CD8-positive, alpha-beta memory T cell (primary cell): ENCODE measurements around the gene CASK. TPM values are rescaled to one million over a fixed set of nuclear protein-coding genes. Genes with fewer than 3 reads are reported as not detected.
A peak's percentile ranks its signal among the peaks of the same experiment; 100 is the strongest.

Experiments
- CTCF ChIA-PET: fragments of 350-600 bp; sonication (Branson Sonifier 250); formaldehyde crosslinking; loops from one replicate; lab custom pipeline; 2021; ENCODE audit warnings: antibody characterized with exemption; lab: Charles Lee
- POLR2A ChIA-PET: fragments of 350-600 bp; sonication (Branson Sonifier 250); formaldehyde crosslinking; loops from one replicate; lab custom pipeline; 2021; ENCODE audit warnings: antibody characterized with exemption; lab: Charles Lee
- DNase-seq, 5 donors: peaks; one replicate each; pipeline versions ENCODE4 v3.0.0 to v3.0.0-alpha.2; 2020 to 2022; ENCODE audit warnings: mixed read lengths in 1 of 5
- H3K27ac ChIP-seq: one replicate; pipeline ENCODE4 v1.7.0; 2013; ENCODE audit warnings: low read depth, mild to moderate bottlenecking, low read length, moderate library complexity
- H3K27me3 ChIP-seq: 2 replicates; pipeline ENCODE4 v1.7.0; 2013; ENCODE audit warnings: low read length, mild to moderate bottlenecking; ENCODE audit not compliant: insufficient read depth, poor library complexity, severe bottlenecking
- H3K36me3 ChIP-seq: 2 replicates; pipeline ENCODE4 v1.7.0; 2013; ENCODE audit warnings: mild to moderate bottlenecking, low read length, moderate library complexity; ENCODE audit not compliant: insufficient read depth
- H3K4me1 ChIP-seq: 2 replicates; pipeline ENCODE4 v1.7.0; 2013; ENCODE audit warnings: mild to moderate bottlenecking, low read length, moderate library complexity; ENCODE audit not compliant: insufficient read depth
- H3K4me3 ChIP-seq: 2 replicates; pipeline ENCODE4 v1.7.0; 2013; ENCODE audit warnings: mild to moderate bottlenecking, low read length
- H3K9me3 ChIP-seq: 2 replicates; pipeline ENCODE4 v1.7.0; 2013; ENCODE audit warnings: mild to moderate bottlenecking, low read length
- H3K27ac Mint-ChIP-seq, 8 donors: one replicate each; pipeline ENCODE4 v1.8.0; 2020 to 2021; ENCODE audit warnings: mixed read lengths in 8 of 8, mild to moderate bottlenecking in 6 of 8, inconsistent platforms in 3 of 8, moderate library complexity in 3 of 8
- H3K27me3 Mint-ChIP-seq, 2 donors: one replicate each; pipeline ENCODE4 v1.8.0; 2020 to 2021; ENCODE audit warnings: mixed read lengths in 2 of 2, mild to moderate bottlenecking in 1 of 2, moderate library complexity in 1 of 2
- H3K36me3 Mint-ChIP-seq, 3 donors: one replicate each; pipeline ENCODE4 v1.8.0; 2020 to 2021; ENCODE audit warnings: mixed read lengths in 3 of 3, inconsistent platforms in 1 of 3, mild to moderate bottlenecking in 1 of 3
- H3K4me1 Mint-ChIP-seq, 3 donors: one replicate each; pipeline ENCODE4 v1.8.0; 2020 to 2021; ENCODE audit warnings: mixed read lengths in 3 of 3, inconsistent platforms in 1 of 3, mild to moderate bottlenecking in 1 of 3
- H3K4me3 Mint-ChIP-seq, 7 donors: one replicate each; pipeline ENCODE4 v1.8.0; 2020 to 2021; ENCODE audit warnings: mixed read lengths in 7 of 7, mild to moderate bottlenecking in 6 of 7, moderate library complexity in 4 of 7, inconsistent platforms in 2 of 7
- H3K9me3 Mint-ChIP-seq, 5 donors: one replicate each; pipeline ENCODE4 v1.8.0; 2020 to 2022; ENCODE audit warnings: mixed read lengths in 5 of 5, mild to moderate bottlenecking in 3 of 5, moderate library complexity in 2 of 5, inconsistent platforms in 1 of 5
- polyA plus RNA-seq: library from polyadenylated mRNA; unstranded; fragments of 300-500 nt; fragmentation: Illumina TruSeq; gene quantifications from one replicate; pipeline ENCODE4 v1.2.3, GENCODE V29; 2021
- total RNA-seq, 2 experiments: library from RNA; stranded (reverse); gene quantifications; one replicate each; pipeline ENCODE4 v1.2.3, GENCODE V29; 2021

Gene CASK
- total and polyA plus RNA-seq, 3 experiments from 2014 or later: 20.2 to 32.5 (median 28.4) TPM

- Histone ChIP-seq H3K9me3 (no peaks in the 10 kb centered on the region), H3K27ac (no peak overlapping the region), H3K4me1 (no peaks in the 10 kb centered on the region), H3K27me3 (no peaks in the 10 kb centered on the region), H3K36me3 (no peaks in the 10 kb centered on the region), H3K4me3 (no peak overlapping the region)
- CTCF ChIA-PET: no interaction called here
- no peak for DNase-seq
- POLR2A ChIA-PET: no interaction called here
- H3K27ac Mint-ChIP-seq: no peak overlapping the region
- peaks cover 4 to 9% (median 6%) of the 10 kb centered on the region in 3 donors for H3K4me1 Mint-ChIP-seq
- peaks cover 0 to 1% of the 10 kb centered on the region in 2 donors for H3K27me3 Mint-ChIP-seq
- H3K36me3 Mint-ChIP-seq: peaks cover 0 to 11% (median 0%) of the 10 kb centered on the region in 3 donors
- H3K4me3 Mint-ChIP-seq: no peak overlapping the region
- no peaks in the 10 kb centered on the region for H3K9me3 Mint-ChIP-seq
Observed at GRCh38 chrX:41750716-41751115, 172.6 kb downstream of the CASK start.

GRCh38 chrX:41739871-41740270 lies 183.5 kb downstream of the CASK start:
- Mint-ChIP-seq H3K27ac (peak overlapping the region in 2 of 8 donors; percentile 39 to 69), H3K9me3 (no peaks in the 10 kb centered on the region), H3K4me3 (no peak overlapping the region), H3K36me3 (peaks cover 0 to 25% (median 4%) of the 10 kb centered on the region in 3 donors), H3K4me1 (peaks cover 13 to 35% (median 21%) of the 10 kb centered on the region in 3 donors), H3K27me3 (peaks cover 0 to 5% of the 10 kb centered on the region in 2 donors)
- DNase-seq: no peak
- CTCF ChIA-PET: no interaction called here
- POLR2A ChIA-PET: no interaction called here
- Histone ChIP-seq H3K36me3 (no peaks in the 10 kb centered on the region), H3K9me3 (no peaks in the 10 kb centered on the region), H3K4me3 (no peak overlapping the region), H3K4me1 (no peaks in the 10 kb centered on the region), H3K27ac (no peak overlapping the region), H3K27me3 (no peaks in the 10 kb centered on the region)

GRCh38 chrX:41737065-41737464 lies 186.3 kb downstream of the CASK start:
- no peaks in the 10 kb centered on the region for H3K27me3 ChIP-seq
- Mint-ChIP-seq H3K4me1 (peaks cover 25 to 37% (median 30%) of the 10 kb centered on the region in 3 donors), H3K4me3 (no peak overlapping the region), H3K27me3 (peaks cover 0 to 7% of the 10 kb centered on the region in 2 donors), H3K27ac (peak overlapping the region in 6 of 8 donors; percentile 3 to 74 (median 10)), H3K9me3 (no peaks in the 10 kb centered on the region), H3K36me3 (peaks cover 0 to 9% (median 0%) of the 10 kb centered on the region in 3 donors)
- no peak overlapping the region for H3K27ac ChIP-seq
- no peaks in the 10 kb centered on the region for H3K9me3 ChIP-seq
- no peak overlapping the region for H3K4me3 ChIP-seq
- H3K4me1 ChIP-seq: peaks cover 5% of the 10 kb centered on the region
- peak in 4 of 5 donors; percentile 0 to 51 (median 20) for DNase-seq
- no peaks in the 10 kb centered on the region for H3K36me3 ChIP-seq
- ChIA-PET POLR2A (no interaction called here), CTCF (no interaction called here)

- POLR2A ChIA-PET: no interaction called here
- CTCF ChIA-PET: no interaction called here
Observed at GRCh38 chrX:41734530-41734929, 188.8 kb downstream of the CASK start.

GRCh38 chrX:41733939-41734338 lies 189.4 kb downstream of the CASK start:
- ChIA-PET POLR2A (no interaction called here), CTCF (no interaction called here)
- peaks cover 5% of the 10 kb centered on the region for H3K4me1 ChIP-seq
- Mint-ChIP-seq H3K4me1 (peaks cover 28 to 40% (median 35%) of the 10 kb centered on the region in 3 donors), H3K27ac (peak overlapping the region in 4 of 8 donors; percentile 47 to 76 (median 63)), H3K36me3 (peaks cover 0 to 10% (median 0%) of the 10 kb centered on the region in 3 donors), H3K9me3 (no peaks in the 10 kb centered on the region), H3K4me3 (peak overlapping the region in 3 of 7 donors; percentile 4 to 17 (median 13)), H3K27me3 (peaks cover 0 to 6% of the 10 kb centered on the region in 2 donors)
- DNase-seq: peak in 1 of 5 donors; percentile 1
- no peaks in the 10 kb centered on the region for H3K9me3 ChIP-seq
- no peak overlapping the region for H3K4me3 ChIP-seq
- H3K36me3 ChIP-seq: no peaks in the 10 kb centered on the region
- no peak overlapping the region for H3K27ac ChIP-seq
- no peaks in the 10 kb centered on the region for H3K27me3 ChIP-seq

More at GRCh38 chrX:41734530-41734929, 188.8 kb downstream of the CASK start:
- H3K36me3 Mint-ChIP-seq: peaks cover 0 to 10% (median 0%) of the 10 kb centered on the region in 3 donors
- Histone ChIP-seq H3K27ac (no peak overlapping the region), H3K4me1 (peaks cover 5% of the 10 kb centered on the region), H3K4me3 (no peak overlapping the region), H3K9me3 (no peaks in the 10 kb centered on the region), H3K36me3 (no peaks in the 10 kb centered on the region), H3K27me3 (no peaks in the 10 kb centered on the region)
- peak overlapping the region in 4 of 8 donors; percentile 47 to 76 (median 63) for H3K27ac Mint-ChIP-seq
- peak overlapping the region in 1 of 7 donors; percentile 17 for H3K4me3 Mint-ChIP-seq
- peak in 1 of 5 donors; percentile 7 for DNase-seq
- H3K27me3 Mint-ChIP-seq: peaks cover 0 to 6% of the 10 kb centered on the region in 2 donors
- H3K9me3 Mint-ChIP-seq: no peaks in the 10 kb centered on the region
- peaks cover 28 to 40% (median 35%) of the 10 kb centered on the region in 3 donors for H3K4me1 Mint-ChIP-seq

GRCh38 chrX:41732260-41732659 lies 191.1 kb downstream of the CASK start:
- Histone ChIP-seq H3K27ac (no peak overlapping the region), H3K27me3 (no peaks in the 10 kb centered on the region), H3K4me1 (peaks cover 5% of the 10 kb centered on the region), H3K9me3 (no peaks in the 10 kb centered on the region), H3K36me3 (no peaks in the 10 kb centered on the region), H3K4me3 (no peak overlapping the region)
- ChIA-PET POLR2A (no interaction called here), CTCF (interaction anchor here (1.1 kb wide), 1 partner anchor 20 kb away, joined by 3 read pairs; no protein-coding TSS in a partner anchor)
- no peak for DNase-seq
- Mint-ChIP-seq H3K4me1 (peaks cover 26 to 39% (median 33%) of the 10 kb centered on the region in 3 donors), H3K36me3 (peaks cover 0 to 10% (median 1%) of the 10 kb centered on the region in 3 donors), H3K27ac (peak overlapping the region in 1 of 8 donors; percentile 14), H3K9me3 (no peaks in the 10 kb centered on the region), H3K4me3 (no peak overlapping the region), H3K27me3 (peaks cover 0 to 6% of the 10 kb centered on the region in 2 donors)

GRCh38 chrX:41730081-41730480 lies 193.3 kb downstream of the CASK start:
- H3K9me3 ChIP-seq: no peaks in the 10 kb centered on the region
- Mint-ChIP-seq H3K4me1 (peaks cover 23 to 31% (median 25%) of the 10 kb centered on the region in 3 donors), H3K27ac (peak overlapping the region in 1 of 8 donors; percentile 56), H3K9me3 (no peaks in the 10 kb centered on the region), H3K4me3 (no peak overlapping the region), H3K27me3 (peaks cover 0 to 6% of the 10 kb centered on the region in 2 donors), H3K36me3 (peaks cover 0 to 10% (median 2%) of the 10 kb centered on the region in 3 donors)
- no peak overlapping the region for H3K27ac ChIP-seq
- ChIA-PET POLR2A (no interaction called here), CTCF (no interaction called here)
- no peaks in the 10 kb centered on the region for H3K36me3 ChIP-seq
- no peaks in the 10 kb centered on the region for H3K27me3 ChIP-seq
- no peak for DNase-seq
- H3K4me3 ChIP-seq: no peak overlapping the region
- H3K4me1 ChIP-seq: peaks cover 5% of the 10 kb centered on the region

GRCh38 chrX:41728125-41728524 lies 195.2 kb downstream of the CASK start:
- no peaks in the 10 kb centered on the region for H3K27me3 ChIP-seq
- Mint-ChIP-seq H3K27ac (peak overlapping the region in 1 of 8 donors; percentile 47), H3K36me3 (peaks cover 0 to 10% (median 2%) of the 10 kb centered on the region in 3 donors), H3K4me1 (peaks cover 24 to 38% (median 29%) of the 10 kb centered on the region in 3 donors), H3K27me3 (peaks cover 0 to 6% of the 10 kb centered on the region in 2 donors), H3K9me3 (no peaks in the 10 kb centered on the region), H3K4me3 (no peak overlapping the region)
- no peak overlapping the region for H3K4me3 ChIP-seq
- H3K9me3 ChIP-seq: no peaks in the 10 kb centered on the region
- ChIA-PET CTCF (no interaction called here), POLR2A (no interaction called here)
- H3K27ac ChIP-seq: no peak overlapping the region
- H3K36me3 ChIP-seq: no peaks in the 10 kb centered on the region
- H3K4me1 ChIP-seq: peaks cover 5% of the 10 kb centered on the region
- DNase-seq: no peak
